Adipocyte (in vitro differentiated cells): ENCODE results near the gene PTGR3.

ENCODE experiments used
- DNase-seq: peaks from one replicate; pipeline ENCODE4 v3.0.0-alpha.2; 2015; ENCODE audit warnings: low read depth
- H3K27me3 ChIP-seq: replicated peaks from 2 replicates; pipeline ENCODE4 v1.7.0; 2013; ENCODE audit warnings: mild to moderate bottlenecking, low read length, moderate library complexity; ENCODE audit not compliant: control insufficient read depth, insufficient read depth
- H3K36me3 ChIP-seq: 2 replicates; pipeline ENCODE4 v1.7.0; 2013; ENCODE audit warnings: low read length, mild to moderate bottlenecking, moderate library complexity; ENCODE audit not compliant: control insufficient read depth, insufficient read depth, severe bottlenecking
- H3K4me1 ChIP-seq: 2 replicates; pipeline ENCODE4 v1.7.0; 2013; ENCODE audit warnings: mild to moderate bottlenecking, low read length, moderate library complexity; ENCODE audit not compliant: control insufficient read depth, insufficient read depth
- H3K4me3 ChIP-seq: 2 replicates; pipeline ENCODE4 v1.7.0; 2013; ENCODE audit warnings: mild to moderate bottlenecking, low read length, moderate library complexity
- H3K9ac ChIP-seq: 2 replicates; pipeline ENCODE4 v1.7.0; 2013; ENCODE audit warnings: mild to moderate bottlenecking, low read length, moderate library complexity
- H3K9me3 ChIP-seq: 2 replicates; pipeline ENCODE4 v1.7.0; 2013; ENCODE audit warnings: mild to moderate bottlenecking, low read length, moderate library complexity; ENCODE audit not compliant: control insufficient read depth

PTGR3 gene

DNA sequence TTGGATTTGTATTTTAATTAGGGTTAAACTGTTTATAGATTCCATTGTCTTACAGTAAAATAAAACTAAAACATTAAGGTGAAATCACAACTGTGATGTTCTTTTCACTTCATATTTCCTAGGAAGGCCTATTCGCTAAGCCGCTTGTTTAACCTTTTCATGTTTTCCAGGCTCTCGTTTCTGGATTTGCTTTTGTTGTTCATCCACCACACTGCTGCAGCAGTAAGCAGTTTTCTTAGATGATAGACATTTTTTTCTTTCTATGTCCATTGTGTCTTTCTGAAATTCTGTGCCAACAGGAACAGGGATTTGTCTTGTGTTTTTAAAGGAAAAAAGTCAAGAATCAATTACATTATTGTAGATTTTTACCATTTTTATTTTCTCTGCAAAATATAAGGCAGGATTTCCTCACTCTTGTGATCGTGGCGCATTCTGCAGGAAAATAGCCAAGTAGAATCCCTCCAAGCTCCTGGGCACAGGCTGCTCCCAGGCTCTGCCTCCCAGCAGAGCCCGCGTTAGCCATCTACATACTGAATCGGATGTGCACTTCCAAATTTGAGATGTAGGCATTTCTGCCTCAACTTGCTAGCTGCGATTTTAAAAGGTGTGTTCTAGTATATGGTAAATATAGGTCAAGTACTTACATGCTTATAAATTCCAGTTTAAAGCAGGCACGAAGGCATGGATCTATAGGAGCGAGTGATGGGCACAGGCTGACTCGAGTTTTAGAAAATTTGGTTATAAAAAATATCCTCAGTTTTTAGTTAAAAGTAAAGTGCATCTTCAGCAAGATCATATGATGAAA, 11.8 kb upstream of the PTGR3 start:
- Histone ChIP-seq H3K9me3 (no peaks in the 10 kb centered on the region), H3K4me1 (peaks cover 24% of the 10 kb centered on the region), H3K4me3 (no peak overlapping the region), H3K27me3 (no peaks in the 10 kb centered on the region), H3K9ac (no peak overlapping the region), H3K36me3 (no peaks in the 10 kb centered on the region)
- no peak for DNase-seq

DNA sequence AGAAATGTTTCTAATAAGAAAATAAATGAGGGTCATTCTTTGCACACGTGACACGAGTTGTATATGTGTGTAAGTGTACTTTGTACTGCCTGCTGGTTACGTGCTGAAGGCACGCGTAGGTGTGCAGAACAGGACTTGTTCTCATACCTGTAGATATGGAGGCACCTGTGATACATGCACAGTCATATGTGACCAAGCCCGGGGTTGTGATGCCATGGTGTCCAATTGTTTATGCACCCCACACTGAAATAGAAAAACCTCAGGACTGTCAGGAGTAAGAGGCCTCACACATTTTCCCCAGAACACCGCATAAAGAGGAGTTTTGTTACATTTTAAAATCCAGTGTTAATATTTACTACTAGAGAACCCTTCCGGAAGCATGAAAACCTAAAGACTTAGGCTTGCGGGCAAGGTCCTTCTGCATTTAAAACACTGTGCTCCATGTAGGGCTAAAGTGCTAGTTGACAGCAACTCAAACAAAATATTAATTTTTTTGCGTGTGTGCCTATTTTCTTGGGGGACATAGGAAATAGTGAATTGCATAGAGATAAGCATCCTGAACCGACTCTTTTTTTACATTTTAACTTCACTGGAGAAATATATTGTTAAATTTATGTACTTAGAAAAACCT, 10.9 kb upstream of the PTGR3 start:
- H3K4me1 ChIP-seq: peaks cover 20% of the 10 kb centered on the region
- no peak overlapping the region for H3K9ac ChIP-seq
- H3K36me3 ChIP-seq: no peaks in the 10 kb centered on the region
- H3K27me3 ChIP-seq: no peaks in the 10 kb centered on the region
- H3K9me3 ChIP-seq: no peaks in the 10 kb centered on the region
- no peak overlapping the region for H3K4me3 ChIP-seq
- no peak for DNase-seq

DNA sequence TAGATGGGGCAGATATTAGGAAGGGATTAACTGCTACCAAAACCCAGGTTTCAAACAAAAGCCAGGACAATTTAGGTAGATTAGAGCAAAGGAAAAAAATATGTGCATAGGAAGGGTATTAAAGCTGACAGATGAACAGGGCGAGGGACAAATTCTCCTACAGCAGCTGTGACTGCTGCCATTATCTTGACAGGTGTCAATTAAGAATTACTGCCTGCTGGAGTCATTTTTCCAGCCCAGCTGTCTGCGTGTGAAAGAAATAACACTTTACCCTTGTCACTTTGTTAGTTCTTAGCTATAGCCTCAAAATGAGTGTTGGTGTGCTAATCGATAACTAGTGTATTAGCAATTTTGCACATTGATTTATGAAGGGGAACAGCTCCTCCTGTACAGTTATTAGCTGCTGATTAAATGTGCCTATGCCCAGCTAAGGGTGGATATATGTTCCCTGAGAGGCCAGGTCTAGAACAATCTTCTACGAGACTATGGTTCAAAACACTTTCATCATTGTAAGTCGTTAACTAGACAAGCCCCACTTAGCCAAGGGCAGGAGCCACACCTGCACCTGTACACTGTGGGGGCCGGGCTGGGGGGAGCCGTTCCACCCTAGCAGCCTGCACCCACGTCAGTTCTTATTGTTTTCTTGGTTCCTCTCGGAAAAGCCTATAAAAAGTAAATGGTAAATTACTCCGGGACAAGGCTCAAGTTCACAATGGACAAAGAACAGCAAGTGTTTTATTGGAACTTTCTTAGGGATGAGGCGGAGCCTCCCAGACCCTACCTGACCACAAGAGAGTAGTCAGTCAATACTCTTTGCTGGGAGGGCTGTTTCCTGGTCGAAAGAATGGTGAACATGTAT, 9.4 kb upstream of the PTGR3 start:
- H3K4me1 ChIP-seq: peaks cover 23% of the 10 kb centered on the region

DNA sequence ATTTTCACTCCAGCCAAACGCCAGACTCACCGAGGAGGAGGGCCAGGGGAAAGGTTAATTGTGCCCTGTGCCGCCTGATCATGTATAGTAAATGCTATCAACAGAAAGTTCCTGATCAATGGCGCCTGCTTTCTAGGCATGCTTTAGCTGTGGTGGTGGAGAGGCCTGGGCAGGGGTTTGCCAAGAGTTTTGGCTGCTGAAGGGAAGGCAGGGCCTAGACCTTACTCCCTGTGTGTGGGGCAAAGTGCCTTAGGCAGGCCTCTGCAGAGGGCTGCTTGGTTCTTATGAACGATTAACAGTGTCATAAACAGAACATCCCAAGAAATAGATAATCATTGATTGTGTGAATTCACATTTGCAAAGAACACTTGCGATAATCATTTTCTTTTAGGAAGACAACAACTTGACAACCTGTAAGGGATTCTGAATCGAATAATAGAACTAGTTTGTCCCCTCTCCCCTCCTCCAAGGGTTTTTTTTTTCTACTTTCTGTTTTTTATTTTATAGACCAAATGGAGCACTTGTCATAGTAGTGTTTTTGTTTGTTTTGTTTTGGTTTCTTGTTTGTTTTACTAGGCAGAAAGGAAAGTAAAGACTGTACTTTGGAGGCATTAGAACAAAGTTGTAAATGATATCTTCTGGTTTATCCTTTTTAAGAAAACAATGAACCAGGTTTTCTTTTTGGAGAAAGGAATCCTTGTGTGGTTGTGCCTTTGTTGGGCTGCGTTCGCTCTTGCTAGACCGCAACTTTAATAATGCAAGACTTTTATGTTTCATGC, 8.2 kb upstream of the PTGR3 start:
- no peaks in the 10 kb centered on the region for H3K9me3 ChIP-seq
- H3K27me3 ChIP-seq: no peaks in the 10 kb centered on the region
- H3K9ac ChIP-seq: no peak overlapping the region
- DNase-seq: no peak
- no peak overlapping the region for H3K4me3 ChIP-seq
- H3K4me1 ChIP-seq: peaks cover 33% of the 10 kb centered on the region
- no peaks in the 10 kb centered on the region for H3K36me3 ChIP-seq

More for the DNA sequence above, 9.4 kb upstream of the PTGR3 start:
- Histone ChIP-seq H3K9me3 (no peaks in the 10 kb centered on the region), H3K36me3 (no peaks in the 10 kb centered on the region), H3K4me3 (no peak overlapping the region), H3K9ac (no peak overlapping the region), H3K27me3 (no peaks in the 10 kb centered on the region)
- no peak for DNase-seq

DNA sequence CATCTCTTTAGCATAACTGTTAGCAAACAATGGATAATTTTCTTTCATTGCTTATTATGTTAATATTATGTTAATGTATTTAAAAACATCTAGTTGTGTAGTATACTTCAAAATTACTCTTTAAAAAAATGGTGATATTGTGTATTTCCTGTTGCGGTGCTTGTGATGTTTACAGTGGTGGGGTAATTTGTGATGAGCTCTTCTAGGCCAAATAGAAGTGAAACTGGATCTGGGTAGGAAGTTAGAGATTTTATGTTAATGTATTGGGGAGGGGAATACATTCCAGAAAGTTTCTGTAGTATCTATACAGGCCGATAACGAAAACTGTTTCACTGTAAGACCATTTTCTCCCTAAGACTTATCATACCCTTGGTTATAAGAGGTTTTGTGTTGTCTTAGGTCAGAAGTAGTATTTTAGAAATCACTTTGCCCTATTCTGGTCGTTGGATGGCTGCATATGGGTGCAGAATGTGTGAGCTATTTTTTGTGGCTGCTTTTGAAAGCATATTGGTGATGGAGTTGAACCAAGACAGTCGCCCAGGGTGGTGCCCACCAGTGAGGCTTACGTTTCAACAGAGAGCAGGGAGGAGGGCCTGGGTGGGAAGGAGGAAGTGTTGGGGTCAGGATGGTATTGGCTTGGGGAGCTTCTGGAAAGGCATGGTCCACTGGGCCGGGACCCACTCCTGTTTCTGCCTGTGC, 7.4 kb upstream of the PTGR3 start:
- DNase-seq: no peak
- H3K4me3 ChIP-seq: no peak overlapping the region
- peaks cover 33% of the 10 kb centered on the region for H3K4me1 ChIP-seq
- H3K9me3 ChIP-seq: no peaks in the 10 kb centered on the region
- H3K9ac ChIP-seq: no peak overlapping the region
- H3K36me3 ChIP-seq: no peaks in the 10 kb centered on the region
- H3K27me3 ChIP-seq: no peaks in the 10 kb centered on the region

DNA sequence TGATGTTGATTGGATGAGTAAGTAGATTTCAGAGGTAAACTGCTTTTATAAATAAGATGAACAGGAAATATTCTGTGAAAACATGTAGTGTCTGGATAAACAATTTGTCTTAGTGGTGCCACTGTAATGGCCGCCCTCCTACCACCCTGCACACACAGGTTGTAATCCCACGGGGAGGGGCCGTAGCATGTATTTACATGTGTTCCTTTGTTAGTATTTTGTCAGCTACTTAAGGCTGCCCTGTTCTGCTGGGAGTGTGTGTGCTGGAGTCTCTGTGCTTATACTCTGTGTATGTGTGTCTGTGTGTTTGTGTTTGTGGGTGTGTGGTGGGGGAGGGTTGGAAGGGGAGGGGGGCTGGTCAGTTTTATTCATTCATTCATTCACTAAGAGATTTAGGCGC, 6.7 kb upstream of the PTGR3 start:
- no peaks in the 10 kb centered on the region for H3K9me3 ChIP-seq
- no peak overlapping the region for H3K4me3 ChIP-seq
- H3K27me3 ChIP-seq: no peaks in the 10 kb centered on the region
- no peaks in the 10 kb centered on the region for H3K36me3 ChIP-seq
- DNase-seq: no peak
- H3K9ac ChIP-seq: no peak overlapping the region
- H3K4me1 ChIP-seq: peaks cover 30% of the 10 kb centered on the region

DNA sequence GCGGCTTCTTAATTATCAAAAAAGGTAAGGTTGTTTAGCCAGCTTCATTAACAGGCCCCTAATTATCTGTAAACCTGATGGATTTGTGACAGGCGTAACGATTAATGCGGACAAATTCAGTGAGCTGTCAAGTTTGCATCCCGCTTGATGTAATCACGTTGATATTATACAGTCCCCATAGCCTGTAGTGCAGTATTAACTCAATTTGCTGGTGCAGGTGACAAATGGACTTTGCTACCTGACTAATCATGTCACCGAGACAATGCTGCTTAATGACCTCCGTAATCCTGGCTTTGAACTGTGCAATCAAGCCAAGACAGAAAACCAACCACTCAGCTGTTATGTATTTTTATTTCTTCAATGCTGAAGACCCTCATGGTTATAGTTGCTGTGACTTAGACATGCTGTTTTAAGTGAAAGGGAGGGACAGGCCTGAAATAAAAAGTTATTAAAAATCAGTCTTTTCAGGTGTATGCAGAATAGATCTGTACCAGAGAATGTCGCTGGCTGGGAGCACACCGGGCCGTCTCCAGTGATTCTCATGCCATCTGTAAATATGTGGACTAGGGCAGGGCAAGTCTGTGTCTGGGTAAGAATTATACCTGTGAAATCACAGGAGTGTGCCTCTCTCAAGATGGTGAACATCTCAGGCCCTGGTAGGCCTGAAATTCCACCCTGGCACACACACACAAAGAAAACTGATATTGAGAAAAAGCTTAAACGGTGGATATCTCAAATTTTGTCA, 6.0 kb upstream of the PTGR3 start:
- Histone ChIP-seq H3K4me1 (peaks cover 35% of the 10 kb centered on the region), H3K4me3 (no peak overlapping the region)

DNA sequence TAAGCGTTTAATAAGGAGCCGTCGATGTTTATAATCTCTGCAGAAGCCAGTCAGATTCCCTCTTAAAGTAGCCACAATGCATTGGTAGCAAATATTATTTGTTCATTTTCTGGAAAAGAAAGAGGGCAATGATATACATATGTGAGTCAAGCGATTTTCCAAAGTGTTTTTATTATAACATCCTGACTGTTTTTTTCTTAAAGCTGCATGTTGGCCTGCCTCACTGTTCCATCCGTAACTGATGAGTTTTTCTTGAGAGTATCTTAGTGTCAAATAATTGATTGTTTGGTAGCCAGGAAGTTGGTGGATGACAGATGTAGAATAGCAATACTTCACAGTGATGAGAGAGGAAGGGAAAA, 5.4 kb upstream of the PTGR3 start:
- no peaks in the 10 kb centered on the region for H3K27me3 ChIP-seq
- H3K9me3 ChIP-seq: no peaks in the 10 kb centered on the region
- H3K4me1 ChIP-seq: peaks cover 36% of the 10 kb centered on the region
- no peaks in the 10 kb centered on the region for H3K36me3 ChIP-seq
- H3K4me3 ChIP-seq: peak overlapping the region; percentile 36
- peak overlapping the region; percentile 16 for H3K9ac ChIP-seq
- DNase-seq: no peak

More for the DNA sequence above, 6.0 kb upstream of the PTGR3 start:
- DNase-seq: no peak
- Histone ChIP-seq H3K27me3 (no peaks in the 10 kb centered on the region), H3K36me3 (no peaks in the 10 kb centered on the region), H3K9me3 (no peaks in the 10 kb centered on the region), H3K9ac (no peak overlapping the region)

DNA sequence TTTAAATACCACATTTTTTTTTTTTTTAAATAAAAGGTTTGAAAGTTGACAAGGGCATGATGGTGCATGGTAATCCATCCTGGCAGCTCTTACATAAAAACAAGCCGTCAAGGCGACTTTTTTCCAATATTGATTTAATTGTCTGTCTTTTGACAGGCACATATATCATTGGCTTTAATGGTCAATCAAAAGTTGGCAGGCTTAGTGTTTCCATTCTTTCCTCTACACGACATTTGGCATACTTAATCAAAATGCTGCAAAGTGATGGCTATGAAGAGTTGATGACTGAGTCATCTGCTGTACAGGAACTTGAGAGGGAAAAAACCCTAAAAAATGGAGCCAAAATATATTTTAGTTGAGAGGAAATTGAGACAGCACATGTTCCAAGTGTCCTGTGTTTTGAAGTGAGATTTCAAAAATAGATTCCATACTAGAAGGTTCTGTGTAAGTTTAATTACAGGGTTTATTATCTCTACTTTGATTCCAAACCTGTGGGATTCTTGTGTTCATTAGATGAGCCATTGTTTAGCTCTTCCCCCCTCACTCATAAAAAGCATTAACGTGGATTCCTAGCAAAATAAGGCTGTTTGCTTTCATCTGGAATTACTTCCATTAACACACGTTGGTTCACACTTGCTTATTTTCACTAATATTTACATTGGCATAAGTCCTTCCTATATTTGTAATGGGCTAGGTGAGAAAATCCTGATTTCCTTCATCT, 4.8 kb upstream of the PTGR3 start:
- peaks cover 36% of the 10 kb centered on the region for H3K4me1 ChIP-seq
- H3K4me3 ChIP-seq: peak overlapping the region; percentile 83
- DNase-seq: peak; percentile 47
- H3K9me3 ChIP-seq: no peaks in the 10 kb centered on the region
- H3K27me3 ChIP-seq: no peaks in the 10 kb centered on the region
- H3K36me3 ChIP-seq: no peaks in the 10 kb centered on the region
- peak overlapping the region; percentile 16 for H3K9ac ChIP-seq
